B cell (primary cell): ENCODE results near the gene COL8A2. TPM values are rescaled to one million over a fixed set of nuclear protein-coding genes. Genes with fewer than 3 reads are reported as not detected.

Experiments
- ATAC-seq: fragments of 200-7000 bp; cut with Tn5 transposase; one replicate; pipeline ENCODE4 v1.10.0; 2021; ENCODE audit warnings: low read depth, mild to moderate bottlenecking, moderate number of reproducible peaks, moderate library complexity
- CTCF ChIA-PET: fragments of 350-600 bp; sonication (Branson Sonifier 250); formaldehyde crosslinking; loops from one replicate; lab custom pipeline; 2021; ENCODE audit warnings: antibody characterized with exemption, inconsistent platforms; lab: Charles Lee
- POLR2A ChIA-PET: fragments of 350-600 bp; sonication (Branson Sonifier 250); formaldehyde crosslinking; loops from one replicate; lab custom pipeline; 2021; ENCODE audit warnings: antibody characterized with exemption; lab: Charles Lee
- DNase-seq: peaks from one replicate; pipeline ENCODE4 v3.0.0; 2013
- H2AFZ ChIP-seq: 2 replicates; pipeline ENCODE4 v1.6.1; 2012; ENCODE audit warnings: mild to moderate bottlenecking, low read depth, low read length; ENCODE audit not compliant: insufficient read depth, poor library complexity, severe bottlenecking
- H3K27ac ChIP-seq, 2 donors: 1 replicate in 1 of 2; 2 replicates in 1 of 2; pipeline ENCODE4 v1.5.1; 2012 to 2013; ENCODE audit warnings: low read length in 2 of 2, mild to moderate bottlenecking in 2 of 2, moderate library complexity in 1 of 2
- H3K27me3 ChIP-seq, 4 experiments: fragments of 200-600 bp in 1 of 4; sonication (generic) in 1 of 4; replicated peaks in 1 of 4; 1 replicate in 2 of 4; 2 replicates in 2 of 4; pipeline versions ENCODE4 v1.6.1 to v1.7.0; 2013 to 2016; ENCODE audit warnings: low read length in 3 of 4, mild to moderate bottlenecking in 2 of 4, mixed read lengths in 1 of 4, moderate library complexity in 1 of 4; ENCODE audit not compliant: insufficient read depth in 4 of 4, control insufficient read depth in 3 of 4; ENCODE audit errors: control extremely low read depth in 1 of 4
- H3K36me3 ChIP-seq, 2 experiments: replicated peaks in 1 of 2; 1 replicate in 1 of 2; 2 replicates in 1 of 2; pipeline versions ENCODE4 v1.6.1 to v1.7.1; 2013; ENCODE audit warnings: low read length in 1 of 2; ENCODE audit not compliant: insufficient read depth in 2 of 2, control insufficient read depth in 1 of 2; ENCODE audit errors: control extremely low read depth in 1 of 2, extremely low read depth in 1 of 2
- H3K4me1 ChIP-seq, 2 donors: fragments of 200-600 bp in 1 of 2; sonication (generic) in 1 of 2; 1 replicate in 1 of 2; 2 replicates in 1 of 2; pipeline versions ENCODE4 v1.5.1 to v1.6.1; 2013 to 2017; ENCODE audit warnings: low read length in 2 of 2; ENCODE audit not compliant: control insufficient read depth in 2 of 2, insufficient read depth in 2 of 2
- H3K4me2 ChIP-seq: replicated peaks from 2 replicates; pipeline ENCODE3; 2012; ENCODE audit warnings: mild to moderate bottlenecking, low read depth, low read length; ENCODE audit not compliant: poor library complexity, severe bottlenecking
- H3K4me3 ChIP-seq, 5 experiments: fragments of 200-600 bp in 1 of 5; sonication (generic) in 1 of 5; 1 replicate in 3 of 5; 2 replicates in 2 of 5; pipeline versions ENCODE4 v1.5.1 to v1.7.0; 2011 to 2016; ENCODE audit warnings: low read length in 4 of 5, mild to moderate bottlenecking in 4 of 5, low read depth in 2 of 5, control low read depth in 1 of 5, moderate library complexity in 1 of 5; ENCODE audit not compliant: insufficient read depth in 1 of 5; ENCODE audit errors: control extremely low read depth in 1 of 5, extremely low read depth in 1 of 5
- H3K79me2 ChIP-seq: fragments of 200-600 bp; sonication (generic); one replicate; pipeline ENCODE4 v1.6.0; 2016; ENCODE audit warnings: low read length; ENCODE audit not compliant: control insufficient read depth, insufficient read depth
- H3K9ac ChIP-seq: fragments of 200-600 bp; sonication (generic); 2 replicates; pipeline ENCODE4 v1.6.1; 2017; ENCODE audit warnings: mild to moderate bottlenecking, low read length, moderate library complexity
- H3K9me3 ChIP-seq, 3 donors: one replicate each; pipeline versions ENCODE4 v1.6.1 to v1.7.1; 2013; ENCODE audit warnings: low read length in 2 of 3; ENCODE audit not compliant: control insufficient read depth in 2 of 3, insufficient read depth in 1 of 3; ENCODE audit errors: control extremely low read depth in 1 of 3
- H4K20me1 ChIP-seq: 2 replicates; pipeline ENCODE4 v1.6.0; 2012; ENCODE audit warnings: mild to moderate bottlenecking, low read length; ENCODE audit not compliant: insufficient read depth, control insufficient read depth, poor library complexity, severe bottlenecking
- H3K27ac Mint-ChIP-seq: one replicate; pipeline ENCODE4 v1.8.0; 2021; ENCODE audit warnings: mixed read lengths
- H3K27me3 Mint-ChIP-seq: one replicate; pipeline ENCODE4 v1.8.0; 2021; ENCODE audit warnings: mixed read lengths
- H3K4me1 Mint-ChIP-seq: one replicate; pipeline ENCODE4 v1.8.0; 2021; ENCODE audit warnings: mixed read lengths
- H3K4me3 Mint-ChIP-seq: one replicate; pipeline ENCODE4 v1.8.0; 2021; ENCODE audit warnings: mixed read lengths
- H3K9me3 Mint-ChIP-seq: one replicate; pipeline ENCODE4 v1.8.0; 2022; ENCODE audit warnings: mixed read lengths; ENCODE audit not compliant: insufficient read depth
- CTCF ChIP-seq: fragments of 200-600 bp; IDR thresholded peaks from one replicate; pipeline ENCODE4 v1.8.0; 2022; ENCODE audit warnings: antibody characterized with exemption, mild to moderate bottlenecking
- EZH2 ChIP-seq: IDR thresholded peaks from 2 replicates; pipeline ENCODE4 v1.6.1; 2012; ENCODE audit warnings: borderline replicate concordance, low read depth, mild to moderate bottlenecking, moderate library complexity, low read length; ENCODE audit not compliant: insufficient read depth, poor library complexity, severe bottlenecking
- WGBS: methylation state at CpG from one replicate; pipeline ENCODE4 v1.1.5; 2013; ENCODE audit warnings: missing lambda C conversion rate; ENCODE audit not compliant: insufficient coverage; 5-methylcytosine and 5-hydroxymethylcytosine counted together
- intact Hi-C: fragments of 100-400 bp; cut with micrococcal nuclease; formaldehyde crosslinking; loops from one replicate; pipeline ENCODE4 v1.10.0; 2022
- polyA plus RNA-seq: library from polyadenylated mRNA; depleted of rRNA; stranded (reverse); fragments of >200 nt; gene quantifications from 2 replicates; pipeline ENCODE4 v1.2.3, GENCODE V29; 2012
- total RNA-seq, 2 donors: library from RNA; stranded (reverse); fragments of 120-200 nt in 1 of 2; gene quantifications; 1 replicate in 1 of 2; 2 replicates in 1 of 2; pipeline versions ENCODE4 v1.2.3 to v1.2.4, GENCODE V29; 2013 to 2022

The COL8A2 gene
- total and polyA plus RNA-seq, 2 donors (not counting 1 experiment from before 2014, with no cell fraction given) = 0.17 TPM; not detected in 1

DNA sequence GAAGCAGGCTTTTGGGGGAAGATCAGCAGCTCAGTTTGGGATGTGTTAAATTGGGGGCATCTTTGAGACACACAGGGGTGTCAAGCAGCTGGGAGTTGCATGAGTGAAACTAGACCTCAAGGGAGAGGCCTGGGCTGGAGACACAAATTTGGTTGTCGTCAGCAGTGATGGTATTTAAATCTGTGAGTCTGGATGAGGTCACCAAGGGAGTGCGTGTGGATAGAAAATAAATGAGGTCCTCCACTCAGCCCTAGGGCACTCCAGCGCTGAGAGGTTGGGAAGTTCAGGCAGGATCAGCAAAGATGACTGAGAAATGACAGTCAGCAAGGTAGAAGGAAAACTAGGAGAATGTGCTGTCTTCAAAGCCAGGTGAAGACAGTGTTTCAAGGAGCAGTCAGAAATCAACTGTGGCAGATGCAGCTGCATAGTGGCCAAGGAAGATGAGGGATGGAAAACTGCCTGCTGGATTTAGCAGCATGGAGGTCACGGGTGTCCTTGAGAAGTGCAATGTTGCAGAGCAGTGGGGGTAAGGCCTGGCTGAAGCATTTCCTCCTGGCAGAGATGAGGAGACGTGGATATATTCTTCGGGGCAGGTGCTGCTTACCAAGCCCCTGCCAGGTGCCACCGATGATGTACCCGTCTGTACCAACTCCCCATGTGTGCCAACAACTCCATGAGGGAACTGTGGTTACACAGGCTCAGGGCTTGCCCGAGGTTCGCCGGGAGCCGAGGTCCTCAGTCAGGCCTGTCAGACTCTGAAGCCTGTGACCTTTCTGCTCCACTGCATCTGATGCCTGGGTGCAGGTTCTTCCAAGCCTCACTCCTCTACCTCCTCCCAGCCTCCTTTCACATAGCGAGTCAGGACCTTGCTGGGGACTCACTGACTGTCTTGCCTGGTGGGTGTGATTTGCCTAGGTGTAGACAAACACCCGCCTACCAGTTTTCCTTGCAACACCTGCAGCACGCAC lies 42.2 kb upstream of the COL8A2 start:
- H3K27ac Mint-ChIP-seq = no peak overlapping the region
- POLR2A ChIA-PET = no interaction called here
- H3K9me3 Mint-ChIP-seq = no peaks in the 10 kb centered on the region
- H3K4me1 Mint-ChIP-seq = peaks cover 29% of the 10 kb centered on the region
- Histone ChIP-seq H3K27me3 (no peaks in the 10 kb centered on the region), H2AFZ (no peak overlapping the region), H3K36me3 (peaks cover 0 to 20% of the 10 kb centered on the region in 2 experiments), H4K20me1 (peaks cover 33% of the 10 kb centered on the region), H3K9me3 (no peaks in the 10 kb centered on the region), H3K4me2 (no peak overlapping the region), H3K79me2 (peaks cover 79% of the 10 kb centered on the region), H3K4me3 (no peak overlapping the region), H3K9ac (no peak overlapping the region), H3K27ac (no peak overlapping the region), H3K4me1 (peaks cover 7 to 17% of the 10 kb centered on the region in 2 donors)
- DNase-seq (no peak), ATAC-seq (no peak)
- no peaks in the 10 kb centered on the region for H3K27me3 Mint-ChIP-seq
- CTCF ChIA-PET = no interaction called here
- intact Hi-C loops = no loop called here
- H3K4me3 Mint-ChIP-seq = no peak overlapping the region
- WGBS = 95% methylated on average over 14 of the region's 15 CpGs
- TF ChIP-seq CTCF (no peak), EZH2 (no peak)

- TF ChIP-seq CTCF = no peak
- TF ChIP-seq EZH2 = no peak
- Histone ChIP-seq H2AFZ (no peak overlapping the region), H3K27ac (no peak overlapping the region), H4K20me1 (peaks cover 33% of the 10 kb centered on the region), H3K4me2 (no peak overlapping the region), H3K9ac (no peak overlapping the region), H3K4me3 (no peak overlapping the region), H3K79me2 (peaks cover 84% of the 10 kb centered on the region), H3K36me3 (peaks cover 0 to 12% of the 10 kb centered on the region in 2 experiments), H3K27me3 (no peaks in the 10 kb centered on the region), H3K4me1 (peaks cover 18 to 28% of the 10 kb centered on the region in 2 donors), H3K9me3 (no peaks in the 10 kb centered on the region)
- 100% methylated on average over 1 of the region's 4 CpGs for WGBS
- Mint-ChIP-seq H3K9me3 (no peaks in the 10 kb centered on the region), H3K4me1 (peaks cover 40% of the 10 kb centered on the region), H3K4me3 (no peak overlapping the region), H3K27me3 (no peaks in the 10 kb centered on the region), H3K27ac (no peak overlapping the region)
- intact Hi-C loops = no loop called here
- no peak for ATAC-seq
- ChIA-PET POLR2A (no interaction called here), CTCF (interaction anchor here (1.5 kb wide), 1 partner anchor 21 kb away, joined by 7 read pairs; no protein-coding TSS in a partner anchor)
- no peak for DNase-seq
These were observed 41.1 kb upstream of the COL8A2 start for GRCh38 chr1:36166136-36166535.
